ENCODE data around the gene CD81. TPM values are rescaled to one million over a fixed set of nuclear protein-coding genes. Genes with fewer than 3 reads are reported as not detected.

Gene CD81
- total and polyA plus RNA-seq, 9 of the 15 experiments (the other 6 are each of a cell fraction or from before 2014, with no cell fraction given) = 2.4 to 189 (median 61.7) TPM

DNA sequence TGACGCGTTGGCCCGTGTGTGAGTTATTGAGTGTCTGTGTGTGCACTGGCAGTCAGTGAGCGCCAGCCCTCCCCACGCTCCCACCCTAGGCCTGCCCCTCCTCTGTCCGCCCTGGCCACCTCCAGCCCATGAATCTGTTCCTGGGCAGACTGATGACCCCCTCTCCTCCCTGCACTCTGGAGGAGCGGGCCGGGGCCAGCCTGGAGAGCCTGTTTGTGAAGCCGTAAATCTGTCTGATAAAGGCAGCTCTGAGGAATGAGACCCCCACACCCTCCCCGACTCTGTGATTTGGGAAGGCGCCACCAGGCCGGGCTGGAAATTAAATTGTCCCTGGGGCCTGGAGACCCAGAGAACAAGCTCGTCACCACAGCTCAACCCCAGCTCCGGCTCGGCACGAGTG, 32.0 kb downstream of the CD81 start (continued):
- TF ChIP-seq, protein P1, sequence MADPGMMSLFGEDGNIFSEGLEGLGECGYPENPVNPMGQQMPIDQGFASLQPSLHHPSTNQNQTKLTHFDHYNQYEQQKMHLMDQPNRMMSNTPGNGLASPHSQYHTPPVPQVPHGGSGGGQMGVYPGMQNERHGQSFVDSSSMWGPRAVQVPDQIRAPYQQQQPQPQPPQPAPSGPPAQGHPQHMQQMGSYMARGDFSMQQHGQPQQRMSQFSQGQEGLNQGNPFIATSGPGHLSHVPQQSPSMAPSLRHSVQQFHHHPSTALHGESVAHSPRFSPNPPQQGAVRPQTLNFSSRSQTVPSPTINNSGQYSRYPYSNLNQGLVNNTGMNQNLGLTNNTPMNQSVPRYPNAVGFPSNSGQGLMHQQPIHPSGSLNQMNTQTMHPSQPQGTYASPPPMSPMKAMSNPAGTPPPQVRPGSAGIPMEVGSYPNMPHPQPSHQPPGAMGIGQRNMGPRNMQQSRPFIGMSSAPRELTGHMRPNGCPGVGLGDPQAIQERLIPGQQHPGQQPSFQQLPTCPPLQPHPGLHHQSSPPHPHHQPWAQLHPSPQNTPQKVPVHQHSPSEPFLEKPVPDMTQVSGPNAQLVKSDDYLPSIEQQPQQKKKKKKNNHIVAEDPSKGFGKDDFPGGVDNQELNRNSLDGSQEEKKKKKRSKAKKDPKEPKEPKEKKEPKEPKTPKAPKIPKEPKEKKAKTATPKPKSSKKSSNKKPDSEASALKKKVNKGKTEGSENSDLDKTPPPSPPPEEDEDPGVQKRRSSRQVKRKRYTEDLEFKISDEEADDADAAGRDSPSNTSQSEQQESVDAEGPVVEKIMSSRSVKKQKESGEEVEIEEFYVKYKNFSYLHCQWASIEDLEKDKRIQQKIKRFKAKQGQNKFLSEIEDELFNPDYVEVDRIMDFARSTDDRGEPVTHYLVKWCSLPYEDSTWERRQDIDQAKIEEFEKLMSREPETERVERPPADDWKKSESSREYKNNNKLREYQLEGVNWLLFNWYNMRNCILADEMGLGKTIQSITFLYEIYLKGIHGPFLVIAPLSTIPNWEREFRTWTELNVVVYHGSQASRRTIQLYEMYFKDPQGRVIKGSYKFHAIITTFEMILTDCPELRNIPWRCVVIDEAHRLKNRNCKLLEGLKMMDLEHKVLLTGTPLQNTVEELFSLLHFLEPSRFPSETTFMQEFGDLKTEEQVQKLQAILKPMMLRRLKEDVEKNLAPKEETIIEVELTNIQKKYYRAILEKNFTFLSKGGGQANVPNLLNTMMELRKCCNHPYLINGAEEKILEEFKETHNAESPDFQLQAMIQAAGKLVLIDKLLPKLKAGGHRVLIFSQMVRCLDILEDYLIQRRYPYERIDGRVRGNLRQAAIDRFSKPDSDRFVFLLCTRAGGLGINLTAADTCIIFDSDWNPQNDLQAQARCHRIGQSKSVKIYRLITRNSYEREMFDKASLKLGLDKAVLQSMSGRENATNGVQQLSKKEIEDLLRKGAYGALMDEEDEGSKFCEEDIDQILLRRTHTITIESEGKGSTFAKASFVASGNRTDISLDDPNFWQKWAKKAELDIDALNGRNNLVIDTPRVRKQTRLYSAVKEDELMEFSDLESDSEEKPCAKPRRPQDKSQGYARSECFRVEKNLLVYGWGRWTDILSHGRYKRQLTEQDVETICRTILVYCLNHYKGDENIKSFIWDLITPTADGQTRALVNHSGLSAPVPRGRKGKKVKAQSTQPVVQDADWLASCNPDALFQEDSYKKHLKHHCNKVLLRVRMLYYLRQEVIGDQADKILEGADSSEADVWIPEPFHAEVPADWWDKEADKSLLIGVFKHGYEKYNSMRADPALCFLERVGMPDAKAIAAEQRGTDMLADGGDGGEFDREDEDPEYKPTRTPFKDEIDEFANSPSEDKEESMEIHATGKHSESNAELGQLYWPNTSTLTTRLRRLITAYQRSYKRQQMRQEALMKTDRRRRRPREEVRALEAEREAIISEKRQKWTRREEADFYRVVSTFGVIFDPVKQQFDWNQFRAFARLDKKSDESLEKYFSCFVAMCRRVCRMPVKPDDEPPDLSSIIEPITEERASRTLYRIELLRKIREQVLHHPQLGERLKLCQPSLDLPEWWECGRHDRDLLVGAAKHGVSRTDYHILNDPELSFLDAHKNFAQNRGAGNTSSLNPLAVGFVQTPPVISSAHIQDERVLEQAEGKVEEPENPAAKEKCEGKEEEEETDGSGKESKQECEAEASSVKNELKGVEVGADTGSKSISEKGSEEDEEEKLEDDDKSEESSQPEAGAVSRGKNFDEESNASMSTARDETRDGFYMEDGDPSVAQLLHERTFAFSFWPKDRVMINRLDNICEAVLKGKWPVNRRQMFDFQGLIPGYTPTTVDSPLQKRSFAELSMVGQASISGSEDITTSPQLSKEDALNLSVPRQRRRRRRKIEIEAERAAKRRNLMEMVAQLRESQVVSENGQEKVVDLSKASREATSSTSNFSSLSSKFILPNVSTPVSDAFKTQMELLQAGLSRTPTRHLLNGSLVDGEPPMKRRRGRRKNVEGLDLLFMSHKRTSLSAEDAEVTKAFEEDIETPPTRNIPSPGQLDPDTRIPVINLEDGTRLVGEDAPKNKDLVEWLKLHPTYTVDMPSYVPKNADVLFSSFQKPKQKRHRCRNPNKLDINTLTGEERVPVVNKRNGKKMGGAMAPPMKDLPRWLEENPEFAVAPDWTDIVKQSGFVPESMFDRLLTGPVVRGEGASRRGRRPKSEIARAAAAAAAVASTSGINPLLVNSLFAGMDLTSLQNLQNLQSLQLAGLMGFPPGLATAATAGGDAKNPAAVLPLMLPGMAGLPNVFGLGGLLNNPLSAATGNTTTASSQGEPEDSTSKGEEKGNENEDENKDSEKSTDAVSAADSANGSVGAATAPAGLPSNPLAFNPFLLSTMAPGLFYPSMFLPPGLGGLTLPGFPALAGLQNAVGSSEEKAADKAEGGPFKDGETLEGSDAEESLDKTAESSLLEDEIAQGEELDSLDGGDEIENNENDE (IDR thresholded peaks at IDR 0.05; ENCODE audit: low read depth, low read length) = no peak
- TF ChIP-seq, protein P2, sequence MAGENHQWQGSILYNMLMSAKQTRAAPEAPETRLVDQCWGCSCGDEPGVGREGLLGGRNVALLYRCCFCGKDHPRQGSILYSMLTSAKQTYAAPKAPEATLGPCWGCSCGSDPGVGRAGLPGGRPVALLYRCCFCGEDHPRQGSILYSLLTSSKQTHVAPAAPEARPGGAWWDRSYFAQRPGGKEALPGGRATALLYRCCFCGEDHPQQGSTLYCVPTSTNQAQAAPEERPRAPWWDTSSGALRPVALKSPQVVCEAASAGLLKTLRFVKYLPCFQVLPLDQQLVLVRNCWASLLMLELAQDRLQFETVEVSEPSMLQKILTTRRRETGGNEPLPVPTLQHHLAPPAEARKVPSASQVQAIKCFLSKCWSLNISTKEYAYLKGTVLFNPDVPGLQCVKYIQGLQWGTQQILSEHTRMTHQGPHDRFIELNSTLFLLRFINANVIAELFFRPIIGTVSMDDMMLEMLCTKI (IDR thresholded peaks at IDR 0.05; ENCODE audit: partially characterized antibody) = no peak
- TF ChIP-seq CHCHD3 (CRISPR knock-in tag; IDR thresholded peaks at IDR 0.05) = no peak
- TF ChIP-seq, protein P3, sequence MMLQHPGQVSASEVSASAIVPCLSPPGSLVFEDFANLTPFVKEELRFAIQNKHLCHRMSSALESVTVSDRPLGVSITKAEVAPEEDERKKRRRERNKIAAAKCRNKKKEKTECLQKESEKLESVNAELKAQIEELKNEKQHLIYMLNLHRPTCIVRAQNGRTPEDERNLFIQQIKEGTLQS (IDR thresholded peaks at IDR 0.05) = no peak
- TF ChIP-seq, protein P3 (CRISPR knock-in tag; conservative IDR thresholded peaks at IDR 0.05) = no peak
- TF ChIP-seq ELF4 (CRISPR knock-in tag; IDR thresholded peaks at IDR 0.05) = no peak
- no peak for TF ChIP-seq BCOR (IDR thresholded peaks at IDR 0.05)
- TF ChIP-seq STAG1 (CRISPR knock-in tag; IDR thresholded peaks at IDR 0.05; ENCODE audit: borderline replicate concordance) = no peak
- no peak for TF ChIP-seq RBM22 (IDR thresholded peaks at IDR 0.05; ENCODE audit: low read depth, low read length, poor library complexity, severe bottlenecking)
- TF ChIP-seq, protein P4, sequence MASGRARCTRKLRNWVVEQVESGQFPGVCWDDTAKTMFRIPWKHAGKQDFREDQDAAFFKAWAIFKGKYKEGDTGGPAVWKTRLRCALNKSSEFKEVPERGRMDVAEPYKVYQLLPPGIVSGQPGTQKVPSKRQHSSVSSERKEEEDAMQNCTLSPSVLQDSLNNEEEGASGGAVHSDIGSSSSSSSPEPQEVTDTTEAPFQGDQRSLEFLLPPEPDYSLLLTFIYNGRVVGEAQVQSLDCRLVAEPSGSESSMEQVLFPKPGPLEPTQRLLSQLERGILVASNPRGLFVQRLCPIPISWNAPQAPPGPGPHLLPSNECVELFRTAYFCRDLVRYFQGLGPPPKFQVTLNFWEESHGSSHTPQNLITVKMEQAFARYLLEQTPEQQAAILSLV (tag; IDR thresholded peaks at IDR 0.05) = no peak
- no peak for TF ChIP-seq CREM (IDR thresholded peaks at IDR 0.05; ENCODE audit: low read depth)
- TF ChIP-seq NONO (IDR thresholded peaks at IDR 0.05; ENCODE audit: low read depth in 2 of 2, low read length in 1 of 2) = no peak
- no peak for TF ChIP-seq HDGF (IDR thresholded peaks at IDR 0.05)
- TF ChIP-seq NCOR1 (IDR thresholded peaks at IDR 0.05) = no peak
